Mucosa of rectum (tissue), 2 donors: Measurements from ENCODE around the gene HILPDA.
"Not testable (repeated sequence)": the region's sequence is repeated elsewhere in the genome, so short reads cannot be mapped to it uniquely, and the experiment has no call there.

Experiments used
- H3K27ac ChIP-seq, 2 donors: one replicate each; pipeline ENCODE4 v1.7.0; 2013; ENCODE audit warnings: inconsistent platforms in 2 of 2, low read depth in 2 of 2, low read length in 2 of 2
- H3K27me3 ChIP-seq, 2 donors: one replicate each; pipeline ENCODE4 v1.7.0; 2013; ENCODE audit warnings: low read length in 2 of 2; ENCODE audit not compliant: control insufficient read depth in 2 of 2, insufficient read depth in 2 of 2
- H3K36me3 ChIP-seq, 2 donors: one replicate each; pipeline ENCODE4 v1.7.0; 2013; ENCODE audit warnings: low read length in 2 of 2; ENCODE audit not compliant: control insufficient read depth in 2 of 2, insufficient read depth in 2 of 2
- H3K4me1 ChIP-seq, 2 donors: one replicate each; pipeline ENCODE4 v1.7.0; 2013; ENCODE audit warnings: low read length in 2 of 2, mild to moderate bottlenecking in 1 of 2; ENCODE audit not compliant: control insufficient read depth in 2 of 2, insufficient read depth in 2 of 2
- H3K4me3 ChIP-seq, 2 donors: one replicate each; pipeline ENCODE4 v1.7.0; 2013; ENCODE audit warnings: low read length in 2 of 2
- H3K9ac ChIP-seq, 2 donors: one replicate each; pipeline ENCODE4 v1.7.0; 2013; ENCODE audit warnings: low read length in 2 of 2, low read depth in 1 of 2, mild to moderate bottlenecking in 1 of 2
- H3K9me3 ChIP-seq, 2 donors: one replicate each; pipeline ENCODE4 v1.7.0; 2013; ENCODE audit warnings: low read length in 2 of 2; ENCODE audit not compliant: control insufficient read depth in 2 of 2
- donor health status: healthy.
- donor health status: Normal muscosa, but diverticular disease.

The HILPDA gene

GRCh38 chr7:128505416-128505815, 49.7 kb downstream of the HILPDA start:
- not testable (repeated sequence) for H3K4me3 ChIP-seq, H3K4me1 ChIP-seq, H3K9ac ChIP-seq, H3K36me3 ChIP-seq, H3K27me3 ChIP-seq, H3K9me3 ChIP-seq, H3K27ac ChIP-seq

- not testable (repeated sequence) for H3K4me1 ChIP-seq, H3K27ac ChIP-seq, H3K27me3 ChIP-seq, H3K9ac ChIP-seq, H3K9me3 ChIP-seq, H3K4me3 ChIP-seq, H3K36me3 ChIP-seq
Observed at GRCh38 chr7:128506819-128507218, 51.1 kb downstream of the HILPDA start.

GRCh38 chr7:128507321-128507993, 51.8 kb downstream of the HILPDA start:
- not testable (repeated sequence) for H3K9me3 ChIP-seq, H3K27me3 ChIP-seq, H3K4me1 ChIP-seq, H3K36me3 ChIP-seq, H3K27ac ChIP-seq, H3K9ac ChIP-seq, H3K4me3 ChIP-seq
